SHP77 (cell line): ENCODE results near the gene ANKRD28.
"Not testable (repeated sequence)": the region's sequence is repeated elsewhere in the genome, so short reads cannot be mapped to it uniquely, and the experiment has no call there.

Experiments
- DNase-seq, 2 experiments: peaks; one replicate each; lab custom pipeline; 2025; lab: John Stamatoyannopoulos, UW

Gene ANKRD28

DNA sequence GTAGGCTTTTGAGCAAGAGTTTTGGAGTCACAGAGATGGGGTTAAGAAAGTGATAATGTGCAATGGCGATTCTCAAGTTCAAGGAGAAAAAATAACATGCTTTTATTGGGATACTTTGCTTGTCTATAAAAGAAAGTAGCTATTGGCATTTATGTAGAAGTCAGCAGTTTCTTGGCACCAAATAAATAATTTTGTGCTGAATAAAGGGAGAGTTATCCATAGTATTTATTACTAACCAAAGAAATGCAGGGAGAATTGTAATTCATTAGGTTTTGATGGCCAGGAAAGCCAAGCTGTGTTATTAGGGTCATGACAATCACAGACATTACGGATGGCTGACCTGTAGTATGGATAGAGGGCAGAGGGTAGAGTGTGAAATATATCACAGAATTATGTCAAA is 163.1 kb downstream of the ANKRD28 start:
- no peak for DNase-seq

DNA sequence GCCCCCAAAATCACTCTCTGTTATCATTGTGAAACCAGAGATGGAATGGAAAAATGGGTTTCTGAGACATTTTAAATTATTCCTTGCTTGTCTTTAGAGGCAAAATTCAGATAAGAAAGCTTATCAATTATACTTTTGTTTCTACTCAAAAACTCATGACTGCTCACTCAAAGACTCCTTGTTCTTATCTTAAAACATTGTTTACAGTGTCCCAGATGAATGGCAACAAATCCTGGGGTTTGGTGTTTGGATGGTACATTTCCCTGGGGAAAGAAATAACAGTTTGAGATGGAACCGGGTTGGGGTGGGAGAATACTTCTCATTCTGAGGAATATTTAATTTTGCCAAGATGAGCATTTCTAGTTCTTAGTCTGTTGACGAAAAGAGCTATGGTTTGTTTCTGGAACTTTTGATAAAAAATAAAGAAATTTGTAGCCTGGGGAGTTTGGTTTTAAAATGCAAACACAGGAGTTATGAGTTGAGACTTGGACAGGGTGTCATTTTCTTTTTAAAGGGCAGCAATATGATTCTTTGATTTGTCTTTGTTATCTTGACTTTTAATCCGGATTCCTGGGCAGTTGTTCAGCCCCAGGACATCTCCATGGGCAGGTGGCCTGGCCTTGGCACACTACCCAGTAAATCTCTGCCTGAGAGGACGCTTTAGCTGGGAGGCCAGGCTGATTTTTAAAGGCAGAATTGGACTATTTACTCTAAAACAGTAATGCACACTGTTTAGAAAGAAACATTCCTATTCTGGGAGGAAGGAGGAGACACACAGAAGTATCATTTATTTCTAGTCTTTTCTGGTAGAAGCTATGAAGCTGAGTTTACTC is 163.8 kb downstream of the ANKRD28 start:
- DNase-seq, result no peak

DNA sequence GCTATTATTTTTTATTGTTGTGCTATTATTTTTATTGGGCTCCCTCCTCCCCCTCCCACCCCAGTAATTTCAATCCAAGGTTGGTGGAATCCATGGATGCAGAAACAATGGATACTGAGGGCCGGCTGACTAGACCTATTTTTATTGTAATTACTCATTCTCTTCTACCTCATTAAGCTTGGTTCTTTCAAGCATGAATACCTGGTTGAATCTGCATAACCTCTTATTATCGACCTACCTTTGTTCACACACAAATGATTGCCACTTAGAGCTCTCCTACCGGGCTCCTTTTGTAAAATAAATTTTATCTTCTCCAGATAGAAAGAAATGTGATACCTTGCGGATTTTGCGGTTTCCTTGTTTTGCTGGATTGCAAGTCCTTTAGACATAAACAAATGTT is 164.6 kb downstream of the ANKRD28 start:
- no peak for DNase-seq

DNA sequence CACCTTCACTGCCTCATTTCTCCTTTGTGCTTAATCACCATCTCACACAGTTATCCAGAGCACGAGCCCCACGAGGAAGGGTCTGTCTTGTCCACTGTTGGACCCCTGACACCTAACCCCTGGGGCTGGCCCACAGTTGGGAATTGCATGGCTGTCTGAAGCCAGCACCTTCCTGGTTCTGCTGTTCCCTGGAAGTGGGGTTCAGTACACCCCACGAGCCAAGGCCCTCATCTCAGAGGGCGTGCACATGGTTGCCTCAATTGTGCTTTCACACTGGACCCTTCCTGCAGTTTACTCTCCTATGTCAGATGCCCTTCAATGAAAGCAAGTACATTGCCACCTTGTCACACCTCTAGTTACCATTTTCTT is 165.6 kb downstream of the ANKRD28 start:
- DNase-seq, result no peak

DNA sequence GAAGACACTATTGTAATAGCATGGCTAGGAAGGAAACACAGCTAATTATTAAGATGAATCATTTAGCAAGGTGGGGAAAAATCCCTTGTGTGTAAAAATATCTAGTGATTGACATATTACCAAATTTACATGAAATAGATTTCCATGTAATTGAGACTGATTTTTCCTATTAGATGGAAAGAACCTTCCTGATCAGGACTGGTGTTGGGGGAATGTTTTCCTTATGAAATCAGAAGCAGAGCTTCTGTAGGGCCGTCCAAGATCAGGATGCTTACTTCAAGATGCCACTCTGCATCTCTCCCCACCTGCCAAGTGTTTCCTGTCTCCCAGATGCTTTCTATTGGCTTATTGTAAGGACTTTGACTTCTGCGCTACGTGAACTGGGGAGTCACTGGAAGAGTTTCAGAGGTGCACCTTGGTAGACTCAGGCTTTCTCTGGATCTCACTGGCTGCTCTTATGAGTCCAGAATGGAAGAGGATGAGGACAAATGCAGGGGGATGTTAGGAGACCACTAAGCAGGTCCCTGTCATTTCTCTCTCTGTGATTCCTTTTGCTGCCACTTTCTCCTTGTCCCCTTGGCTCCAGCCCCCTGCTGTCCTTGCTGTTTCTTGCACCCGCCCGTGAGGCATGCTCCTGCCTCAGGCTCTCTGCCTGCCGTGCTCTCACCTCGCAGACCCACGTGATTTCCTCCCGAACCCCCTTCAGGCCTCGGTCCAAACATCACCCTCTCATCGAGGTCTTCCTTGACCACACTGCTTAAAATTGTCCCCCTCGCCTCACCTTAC is 166.2 kb downstream of the ANKRD28 start:
- DNase-seq, result no peak

DNA sequence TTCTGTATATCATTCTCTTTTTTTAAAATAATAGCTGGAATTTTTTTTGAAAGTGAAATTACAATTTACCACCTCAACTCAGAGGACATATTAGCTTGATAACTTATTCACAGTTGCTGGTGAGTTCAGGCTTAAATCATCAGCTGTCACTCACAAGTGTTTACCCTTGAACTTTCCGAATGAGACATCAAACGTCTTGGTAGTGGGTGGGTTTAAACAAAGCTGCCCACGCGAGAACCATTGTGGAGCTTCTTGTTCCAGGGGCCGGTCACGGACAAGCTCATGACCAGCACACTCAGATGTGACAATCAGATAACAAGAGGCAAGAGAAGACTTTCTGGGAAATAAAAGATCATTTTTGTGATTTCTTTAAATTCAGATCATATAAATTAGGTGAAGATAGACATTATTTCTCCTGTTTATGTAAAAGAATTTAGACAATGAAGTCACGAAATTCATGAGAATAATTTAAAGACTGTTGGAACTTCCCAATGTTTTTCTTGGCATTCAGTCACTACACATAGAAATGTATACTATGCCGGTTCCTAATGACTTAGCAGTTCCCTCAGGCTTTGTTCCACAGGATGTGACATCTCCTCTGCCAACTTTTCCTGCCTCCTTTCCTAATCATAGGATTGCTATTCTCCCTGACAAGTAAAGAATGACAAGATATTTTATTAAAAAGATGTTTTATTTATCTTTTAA is 167.0 kb downstream of the ANKRD28 start:
- DNase-seq, result peak; percentile 12 to 28

DNA sequence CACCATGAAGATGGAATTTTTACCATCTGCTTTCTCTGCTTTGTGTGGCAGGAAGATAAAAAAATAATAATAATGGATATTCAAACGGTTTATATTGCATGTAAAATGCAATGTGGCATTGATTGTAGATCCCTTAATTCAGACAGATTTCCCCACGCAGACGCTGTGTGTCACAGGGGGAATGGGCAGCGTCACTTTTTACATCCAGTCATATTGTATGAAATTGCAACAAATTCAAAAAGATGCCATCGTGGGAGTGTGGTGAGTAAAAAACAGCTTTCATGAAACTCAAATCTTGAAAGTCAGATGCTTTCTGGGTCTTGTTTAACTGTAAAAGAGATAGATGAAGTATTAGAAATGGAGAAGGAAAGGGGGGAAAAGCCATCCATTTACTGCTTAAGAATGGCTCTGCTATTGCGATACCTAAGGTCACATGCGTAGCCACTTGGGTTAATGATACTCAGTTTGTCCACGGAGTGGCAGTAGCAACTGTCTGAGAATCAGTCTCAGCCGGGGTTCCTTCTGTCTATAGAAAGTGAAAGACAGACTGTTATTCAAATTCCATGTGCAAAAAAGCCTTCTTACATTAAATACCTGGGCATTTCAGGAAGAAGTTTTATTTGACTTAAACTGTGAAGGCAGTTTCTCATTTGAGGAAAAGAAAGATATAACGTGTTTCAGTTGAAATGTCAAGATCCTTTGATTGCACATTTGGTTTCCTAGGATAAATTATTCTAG is 167.8 kb downstream of the ANKRD28 start:
- DNase-seq, result peak; percentile 57 to 58

DNA sequence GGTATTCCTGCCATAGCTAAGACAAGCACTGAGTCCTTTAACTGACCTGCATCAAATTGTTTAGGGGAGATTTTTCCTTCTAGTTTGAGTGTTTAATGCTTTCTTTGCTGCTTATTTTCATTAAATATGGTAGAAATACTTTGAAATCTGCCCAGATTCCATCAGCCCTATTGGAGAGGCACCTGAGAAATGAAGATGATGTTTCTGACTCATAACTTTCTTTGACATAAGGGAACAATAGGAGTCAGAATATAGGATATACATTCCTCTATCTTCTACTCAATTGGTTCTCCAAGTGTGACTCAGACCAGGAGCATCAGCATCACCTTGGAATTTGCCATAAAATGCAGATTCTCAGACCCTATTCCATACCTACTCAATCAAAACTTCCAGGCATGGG is 168.8 kb downstream of the ANKRD28 start:
- DNase-seq, result no peak

DNA sequence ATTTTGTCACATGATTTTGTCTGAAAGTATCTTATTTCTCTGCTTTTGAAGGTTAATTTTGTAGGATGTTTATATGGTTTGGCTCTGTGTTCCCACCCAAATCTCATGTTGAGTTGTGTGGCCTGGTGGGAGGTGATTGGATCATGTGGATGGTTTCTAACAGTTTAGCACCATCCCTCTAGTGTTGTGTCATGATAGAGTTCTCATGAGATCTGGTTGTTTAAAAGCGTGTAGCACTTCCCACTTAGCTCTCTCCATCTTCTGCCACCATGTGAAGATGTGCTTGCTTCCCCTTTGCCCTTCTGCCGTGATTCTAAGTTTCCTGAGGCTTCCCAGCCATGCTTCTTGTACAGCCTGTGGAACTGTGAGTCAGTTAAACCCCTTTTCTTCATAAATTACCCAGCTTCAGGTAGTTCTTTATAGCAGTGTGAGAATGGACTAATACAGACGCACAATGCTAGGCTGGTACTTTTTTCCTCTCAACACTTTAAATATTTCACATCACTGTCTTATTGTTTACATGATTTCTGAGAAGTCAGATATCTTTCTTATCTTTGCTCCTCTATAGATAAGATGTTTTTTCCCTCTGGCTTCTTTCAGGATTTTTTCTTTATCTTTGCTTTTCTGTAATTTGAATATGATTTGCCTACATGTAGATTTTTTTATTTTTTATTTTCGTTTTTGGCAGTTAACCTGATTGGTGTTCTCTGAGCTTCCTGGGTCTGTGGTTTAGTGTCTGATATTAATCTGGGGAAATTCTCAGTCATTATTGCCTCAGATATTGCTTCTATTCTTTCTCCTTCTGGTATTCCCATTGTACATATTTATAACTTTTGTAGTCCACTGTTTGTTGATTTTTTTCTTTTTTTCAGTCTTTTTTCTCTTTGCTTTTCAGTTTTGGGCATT is 174.0 kb downstream of the ANKRD28 start:
- DNase-seq, result no peak

DNA sequence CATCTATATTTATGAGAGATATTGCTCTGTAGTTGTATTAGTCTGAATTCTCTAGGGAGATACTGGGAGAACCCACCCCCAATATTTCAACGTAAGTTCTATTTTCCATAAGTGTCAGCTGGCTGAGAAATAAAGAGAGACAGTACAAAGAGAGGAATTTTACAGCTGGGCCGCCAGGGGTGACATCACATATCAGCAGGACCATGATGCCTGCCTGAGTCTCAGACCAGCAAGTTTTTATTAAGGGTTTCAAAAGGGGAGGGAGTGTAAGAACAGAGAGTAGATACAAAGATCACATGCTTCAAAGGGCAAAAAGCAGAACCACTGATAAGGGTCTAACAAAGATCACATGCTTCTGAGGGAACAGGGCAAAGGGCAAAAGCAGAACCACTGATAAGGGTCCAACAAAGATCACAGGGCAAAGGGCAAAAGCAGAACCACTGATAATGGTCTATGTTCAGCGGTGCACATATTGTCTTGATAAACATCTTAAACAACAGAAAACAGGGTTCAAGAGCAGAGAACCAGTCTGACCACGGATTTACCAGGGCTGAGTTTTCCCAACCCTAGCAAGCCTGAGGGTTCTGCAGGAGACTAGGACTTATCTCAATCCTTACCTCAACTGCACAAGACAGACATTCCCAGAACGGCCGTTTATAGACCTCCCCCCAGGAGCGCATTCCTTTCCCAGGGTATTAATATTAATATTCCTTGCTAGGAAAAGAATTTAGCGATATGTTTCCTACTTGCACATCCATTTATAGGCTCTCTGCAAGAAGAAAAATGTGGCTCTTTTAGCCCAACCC is 177.9 kb downstream of the ANKRD28 start:
- DNase-seq, result not testable (repeated sequence)
